ENCODE measurements around the gene CCDC57.
"Not testable (repeated sequence)": the region's sequence is repeated elsewhere in the genome, so short reads cannot be mapped to it uniquely, and the experiment has no call there.

Gene CCDC57

GRCh38 chr17:82174042-82174857 lies 38.4 kb downstream of the CCDC57 start:
- not testable (repeated sequence) for DNase-seq

- DNase-seq: no peak
These were observed 39.1 kb downstream of the CCDC57 start for GRCh38 chr17:82173351-82174041.

GRCh38 chr17:82172486-82173160 lies 40.0 kb downstream of the CCDC57 start:
- DNase-seq: no peak

- no peak for DNase-seq
These were observed 40.8 kb downstream of the CCDC57 start for GRCh38 chr17:82171750-82172375.

GRCh38 chr17:82170412-82170961 lies 42.2 kb downstream of the CCDC57 start:
- no peak for DNase-seq

GRCh38 chr17:82168568-82168967 lies 44.1 kb downstream of the CCDC57 start:
- DNase-seq: no peak

GRCh38 chr17:82167028-82167427 lies 45.6 kb downstream of the CCDC57 start:
- no peak for DNase-seq

GRCh38 chr17:82164853-82165252 lies 47.8 kb downstream of the CCDC57 start:
- no peak for DNase-seq

GRCh38 chr17:82161216-82161615 lies 51.4 kb downstream of the CCDC57 start:
- DNase-seq: no peak

GRCh38 chr17:82160075-82160474 lies 52.6 kb downstream of the CCDC57 start:
- no peak for DNase-seq

- no peak for DNase-seq
These were observed 53.8 kb downstream of the CCDC57 start for GRCh38 chr17:82158825-82159224.

- no peak for DNase-seq
These were observed 55.3 kb downstream of the CCDC57 start for GRCh38 chr17:82157046-82158035.

- DNase-seq: no peak
These were observed 56.2 kb downstream of the CCDC57 start for GRCh38 chr17:82156284-82156925.

- DNase-seq: no peak
These were observed 57.0 kb downstream of the CCDC57 start for GRCh38 chr17:82155606-82156005.

- DNase-seq: no peak
These were observed 57.7 kb downstream of the CCDC57 start for GRCh38 chr17:82154881-82155331.

- DNase-seq: peak; percentile 83 to 85
These were observed 58.8 kb downstream of the CCDC57 start for GRCh38 chr17:82153745-82154375.

- no peak for DNase-seq
These were observed 59.3 kb downstream of the CCDC57 start for GRCh38 chr17:82153295-82153691.

GRCh38 chr17:82152556-82153294 lies 59.9 kb downstream of the CCDC57 start:
- no peak for DNase-seq

- DNase-seq: no peak
These were observed 60.5 kb downstream of the CCDC57 start for GRCh38 chr17:82152114-82152513.

Measured in activated CD4-positive, alpha-beta T cell treated with anti-CD3 and anti-CD28 coated beads, Interleukin-2, amount 50 U/mL, for 48 hours (primary cell).